ENCODE measurements around the gene RADIL.

RADIL gene

GRCh38 chr7:4783292-4783652 is 100.2 kb downstream of the RADIL start:
- DNase-seq (ENCODE audit: low spot score) (no peak), FAIRE-seq (peak; percentile 72)

GRCh38 chr7:4782333-4783291 is 100.9 kb downstream of the RADIL start:
- DNase-seq (ENCODE audit: low spot score) (no peak), FAIRE-seq (peak; percentile 70)

- DNase-seq (ENCODE audit: low spot score) (no peak), FAIRE-seq (peak; percentile 94)
Measured at GRCh38 chr7:4781366-4782069, 102.0 kb downstream of the RADIL start.

GRCh38 chr7:4779118-4779517 is 104.4 kb downstream of the RADIL start:
- FAIRE-seq = no peak
- DNase-seq (ENCODE audit: low spot score) = no peak

- peak; percentile 58 for DNase-seq (ENCODE audit: low spot score)
- FAIRE-seq = no peak
Measured at GRCh38 chr7:4775848-4776623, 107.5 kb downstream of the RADIL start.

GRCh38 chr7:4775250-4775847 is 108.2 kb downstream of the RADIL start, which contains the start of gene AP5Z1:
Gene AP5Z1 (plus strand): TSS chr7:4775623. CDS start chr7:4775716, 93 bp downstream.
- FAIRE-seq = peak; percentile 100
- DNase-seq (ENCODE audit: low spot score) = peak; percentile 100

GRCh38 chr7:4774658-4775249 is 108.8 kb downstream of the RADIL start:
- DNase-seq (ENCODE audit: low spot score) (peak; percentile 70), FAIRE-seq (no peak)

GRCh38 chr7:4774007-4774406 is 109.5 kb downstream of the RADIL start:
- DNase-seq (ENCODE audit: low spot score) = no peak
- FAIRE-seq = no peak

GRCh38 chr7:4772306-4772705 is 111.2 kb downstream of the RADIL start:
- DNase-seq (ENCODE audit: low spot score) (no peak), FAIRE-seq (peak; percentile 92)

- DNase-seq (ENCODE audit: low spot score) (no peak), FAIRE-seq (peak; percentile 32)
Measured at GRCh38 chr7:4771737-4772136, 111.8 kb downstream of the RADIL start.

GRCh38 chr7:4770886-4771285 is 112.6 kb downstream of the RADIL start:
- FAIRE-seq = peak; percentile 87
- no peak for DNase-seq (ENCODE audit: low spot score)

- DNase-seq (ENCODE audit: low spot score) = no peak
- FAIRE-seq = no peak
Measured at GRCh38 chr7:4769761-4770160, 113.8 kb downstream of the RADIL start.

- peak; percentile 50 for FAIRE-seq
Measured at GRCh38 chr7:4768597-4769569, 114.6 kb downstream of the RADIL start.

GRCh38 chr7:4766666-4767519 is 116.6 kb downstream of the RADIL start:
- DNase-seq (ENCODE audit: low spot score) (no peak), FAIRE-seq (no peak)

More at GRCh38 chr7:4768597-4769569, 114.6 kb downstream of the RADIL start:
- no peak for DNase-seq (ENCODE audit: low spot score)

GRCh38 chr7:4765776-4766490 is 117.6 kb downstream of the RADIL start:
- FAIRE-seq (peak; percentile 40), DNase-seq (ENCODE audit: low spot score) (no peak)

GRCh38 chr7:4764402-4765007 is 119.0 kb downstream of the RADIL start:
- FAIRE-seq (peak; percentile 53), DNase-seq (ENCODE audit: low spot score) (no peak)

GRCh38 chr7:4763794-4764185 is 119.7 kb downstream of the RADIL start:
- FAIRE-seq (peak; percentile 65), DNase-seq (ENCODE audit: low spot score) (no peak)

Data from urothelium cell line (cell line).